SU-DHL-6 (cell line): ENCODE results near the gene WDR83.

ENCODE experiments used
- H2AFZ ChIP-seq: fragments of 200-600 bp; sonication (generic); 2 replicates; pipeline ENCODE4 v1.6.1; 2014; ENCODE audit warnings: low read depth, mild to moderate bottlenecking, moderate library complexity, mixed read lengths, antibody characterized with exemption, low read length; ENCODE audit not compliant: severe bottlenecking
- H3F3A ChIP-seq: fragments of 200-600 bp; shearing (Covaris generic); 2 replicates; pipeline ENCODE4 v1.6.0; 2016; ENCODE audit warnings: antibody characterized with exemption, mild to moderate bottlenecking; ENCODE audit not compliant: insufficient read depth
- H3K27ac ChIP-seq: fragments of 200-600 bp; sonication (generic); 2 replicates; pipeline ENCODE4 v1.5.1; 2016; ENCODE audit warnings: low read depth, mild to moderate bottlenecking, low read length, moderate library complexity, mixed read lengths
- H3K27me3 ChIP-seq: fragments of 200-600 bp; sonication (generic), shearing (Covaris generic); 2 replicates; pipeline ENCODE4 v1.6.0; 2014; ENCODE audit warnings: mild to moderate bottlenecking, low read length
- H3K36me3 ChIP-seq: fragments of 200-600 bp; sonication (generic); 2 replicates; pipeline ENCODE4 v1.6.1; 2014; ENCODE audit warnings: mild to moderate bottlenecking, low read length, mixed read lengths
- H3K4me2 ChIP-seq: fragments of 300-600, 200-600 bp; shearing (Covaris generic), sonication (generic); 2 replicates; pipeline ENCODE4 v1.6.0; 2014; ENCODE audit warnings: low read length, low read depth, mild to moderate bottlenecking; ENCODE audit not compliant: poor library complexity, severe bottlenecking
- H3K4me3 ChIP-seq: fragments of 200-600 bp; sonication (generic); 2 replicates; pipeline ENCODE4 v1.5.1; 2014; ENCODE audit warnings: antibody characterized with exemption, low read length, mild to moderate bottlenecking, mixed read lengths; ENCODE audit not compliant: insufficient read depth, poor library complexity, severe bottlenecking
- H3K79me2 ChIP-seq: fragments of 200-600 bp; sonication (generic); 2 replicates; pipeline ENCODE4 v1.6.1; 2014; ENCODE audit warnings: mild to moderate bottlenecking, low read length, moderate library complexity; ENCODE audit not compliant: insufficient read depth
- H3K9ac ChIP-seq: fragments of 200-600 bp; sonication (generic); 2 replicates; pipeline ENCODE4 v1.7.0; 2014; ENCODE audit warnings: mild to moderate bottlenecking, low read length
- H3K9me2 ChIP-seq: fragments of 200-600 bp; sonication (generic); replicated peaks from 2 replicates; pipeline ENCODE4 v1.6.1; 2014; ENCODE audit warnings: low read length; ENCODE audit not compliant: insufficient read depth
- H3K9me3 ChIP-seq: fragments of 200-600 bp; sonication (generic); 2 replicates; pipeline ENCODE4 v1.6.1; 2014; ENCODE audit warnings: low read length, mixed read lengths; ENCODE audit not compliant: insufficient read depth
- H4K20me1 ChIP-seq: fragments of 200-600 bp; sonication (generic); 2 replicates; pipeline ENCODE4 v1.6.1; 2014; ENCODE audit warnings: low read depth, mild to moderate bottlenecking, antibody characterized with exemption, low read length, moderate library complexity, mixed read lengths
- EZH2phosphoT487 ChIP-seq: fragments of 200-600 bp; sonication (generic), shearing (Covaris generic); conservative IDR thresholded peaks from 2 replicates; pipeline ENCODE4 v1.6.1; 2018; ENCODE audit warnings: mild to moderate bottlenecking, antibody characterized with exemption, low read length, moderate library complexity, mixed read lengths
- TF ChIP-seq, protein P1 (sequence below): fragments of 200-600 bp; sonication (generic); IDR thresholded peaks from one replicate; pipeline ENCODE4 v1.5.1; 2017; ENCODE audit warnings: antibody characterized with exemption, mild to moderate bottlenecking, low read length, moderate library complexity; ENCODE audit not compliant: insufficient read depth, poor library complexity, severe bottlenecking

Gene WDR83

DNA sequence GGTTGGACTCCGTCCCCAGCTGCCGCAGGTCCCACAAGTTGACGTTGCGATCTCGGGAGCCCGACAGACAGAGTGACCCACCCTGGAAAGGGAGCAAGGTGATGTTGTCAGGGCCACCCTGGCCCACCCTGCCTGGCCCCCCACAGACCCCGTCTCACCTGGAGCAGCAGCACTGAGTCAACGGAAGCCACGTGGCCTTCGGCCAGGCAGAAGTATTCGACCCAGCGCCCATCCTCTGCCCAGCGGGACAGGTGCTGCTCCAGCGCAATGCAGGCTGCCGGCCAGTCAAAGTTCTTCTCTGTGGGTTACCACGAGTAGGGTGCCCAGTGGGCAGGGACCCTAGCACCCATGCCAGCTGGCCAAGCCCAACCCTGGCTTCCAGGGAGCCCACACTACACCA, 28.0 kb downstream of the WDR83 start:
- TF ChIP-seq, protein P1, sequence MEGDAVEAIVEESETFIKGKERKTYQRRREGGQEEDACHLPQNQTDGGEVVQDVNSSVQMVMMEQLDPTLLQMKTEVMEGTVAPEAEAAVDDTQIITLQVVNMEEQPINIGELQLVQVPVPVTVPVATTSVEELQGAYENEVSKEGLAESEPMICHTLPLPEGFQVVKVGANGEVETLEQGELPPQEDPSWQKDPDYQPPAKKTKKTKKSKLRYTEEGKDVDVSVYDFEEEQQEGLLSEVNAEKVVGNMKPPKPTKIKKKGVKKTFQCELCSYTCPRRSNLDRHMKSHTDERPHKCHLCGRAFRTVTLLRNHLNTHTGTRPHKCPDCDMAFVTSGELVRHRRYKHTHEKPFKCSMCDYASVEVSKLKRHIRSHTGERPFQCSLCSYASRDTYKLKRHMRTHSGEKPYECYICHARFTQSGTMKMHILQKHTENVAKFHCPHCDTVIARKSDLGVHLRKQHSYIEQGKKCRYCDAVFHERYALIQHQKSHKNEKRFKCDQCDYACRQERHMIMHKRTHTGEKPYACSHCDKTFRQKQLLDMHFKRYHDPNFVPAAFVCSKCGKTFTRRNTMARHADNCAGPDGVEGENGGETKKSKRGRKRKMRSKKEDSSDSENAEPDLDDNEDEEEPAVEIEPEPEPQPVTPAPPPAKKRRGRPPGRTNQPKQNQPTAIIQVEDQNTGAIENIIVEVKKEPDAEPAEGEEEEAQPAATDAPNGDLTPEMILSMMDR: no peak
- no peak for TF ChIP-seq EZH2phosphoT487

DNA sequence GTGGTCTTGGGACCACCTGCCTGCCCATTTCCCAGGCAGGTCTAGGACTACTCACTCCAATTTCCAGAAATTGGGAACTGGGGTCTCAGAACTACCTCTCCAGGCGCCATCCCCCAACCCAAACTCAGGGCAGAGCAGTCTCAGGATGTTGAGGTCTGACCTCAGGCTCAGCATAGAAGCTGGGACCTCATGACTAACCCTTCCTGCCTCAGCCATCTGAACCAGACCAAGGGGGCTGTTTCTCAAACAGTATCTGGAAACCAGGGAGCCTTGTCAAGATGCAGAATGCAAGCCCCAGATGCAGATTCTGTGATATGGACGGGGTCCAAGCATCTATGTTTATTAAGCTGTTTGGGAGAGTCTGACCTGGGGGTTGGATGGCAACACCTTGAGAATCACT, 28.5 kb downstream of the WDR83 start:
- no peak for TF ChIP-seq EZH2phosphoT487
- TF ChIP-seq, protein P1: no peak
- Histone ChIP-seq H3K9me3 (no peaks in the 10 kb centered on the region), H3K27ac (no peak overlapping the region), H3F3A (peaks cover 24% of the 10 kb centered on the region), H3K4me3 (no peak overlapping the region), H3K79me2 (no peaks in the 10 kb centered on the region), H3K4me2 (no peak overlapping the region), H3K36me3 (no peaks in the 10 kb centered on the region), H3K27me3 (no peaks in the 10 kb centered on the region), H4K20me1 (no peaks in the 10 kb centered on the region), H3K9ac (no peak overlapping the region), H2AFZ (no peak overlapping the region), H3K9me2 (no peaks in the 10 kb centered on the region)

More for the DNA sequence above, 28.0 kb downstream of the WDR83 start:
- Histone ChIP-seq H4K20me1 (no peaks in the 10 kb centered on the region), H3K36me3 (no peaks in the 10 kb centered on the region), H3K4me3 (no peak overlapping the region), H3F3A (peaks cover 24% of the 10 kb centered on the region), H3K27me3 (no peaks in the 10 kb centered on the region), H3K79me2 (no peaks in the 10 kb centered on the region), H3K9me2 (no peaks in the 10 kb centered on the region), H3K4me2 (no peak overlapping the region), H3K9me3 (no peaks in the 10 kb centered on the region), H3K27ac (no peak overlapping the region), H2AFZ (no peak overlapping the region), H3K9ac (no peak overlapping the region)

DNA sequence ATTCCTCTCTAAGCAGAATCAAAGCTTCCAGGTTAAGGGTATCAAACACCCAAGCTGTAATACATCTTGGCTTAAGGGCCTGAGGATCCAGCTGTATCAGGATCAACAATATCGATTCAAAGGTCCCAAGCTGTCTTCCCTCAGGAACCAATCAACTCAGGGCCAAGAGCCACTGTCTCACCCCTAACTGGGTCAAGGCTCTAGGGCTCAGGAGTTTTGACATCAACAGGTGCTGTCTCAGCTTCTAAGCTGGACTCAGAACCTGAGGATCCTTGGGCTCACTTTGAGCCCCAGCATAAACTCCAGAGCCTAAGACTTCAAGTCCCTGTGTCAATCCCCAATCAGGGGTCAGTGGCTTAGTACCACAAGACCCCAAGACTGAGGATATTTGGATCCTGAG, 28.9 kb downstream of the WDR83 start:
- no peaks in the 10 kb centered on the region for H3K9me2 ChIP-seq
- H3K79me2 ChIP-seq: no peaks in the 10 kb centered on the region
- TF ChIP-seq, protein P1: no peak
- TF ChIP-seq EZH2phosphoT487: no peak
- H3K9ac ChIP-seq: no peak overlapping the region
- no peaks in the 10 kb centered on the region for H3K27me3 ChIP-seq
- no peaks in the 10 kb centered on the region for H3K9me3 ChIP-seq
- H4K20me1 ChIP-seq: no peaks in the 10 kb centered on the region
- peak overlapping the region; percentile 57 for H3K4me3 ChIP-seq
- peak overlapping the region; percentile 72 for H3K4me2 ChIP-seq
- H2AFZ ChIP-seq: no peak overlapping the region
- H3K27ac ChIP-seq: no peak overlapping the region
- H3K36me3 ChIP-seq: no peaks in the 10 kb centered on the region
- H3F3A ChIP-seq: peaks cover 24% of the 10 kb centered on the region
